HCT116 (cell line): ENCODE results near the gene GNAI2. TPM values are rescaled to one million over a fixed set of nuclear protein-coding genes. Genes with fewer than 3 reads are reported as not detected.

Experiments
- ATAC-seq: fragments of 200-7000 bp; cut with Tn5 transposase; 2 replicates; pipeline ENCODE4 v1.9.1; 2020; ENCODE audit warnings: mild to moderate bottlenecking, moderate library complexity
- BruUV-seq: library from RNA; stranded (reverse); fragments of 400-500 nt; replicated peaks from 2 replicates; lab custom pipeline; 2021; lab: Mats Ljungman, UMichigan
- CTCF ChIA-PET: fragments of 300-600 bp; sonication (Branson Sonifier 250); formaldehyde crosslinking; loops from one replicate; lab custom pipeline; 2021; ENCODE audit warnings: antibody characterized with exemption; lab: Charles Lee
- POLR2A ChIA-PET: fragments of 300-600, 350-600 bp; sonication (Branson Sonifier 250); formaldehyde crosslinking; loops from one replicate; lab custom pipeline; 2021; ENCODE audit warnings: antibody characterized with exemption; lab: Charles Lee
- RAD21 ChIA-PET, 2 experiments: fragments of 300-600 bp; sonication (Branson Sonifier 250); formaldehyde crosslinking; loops; one replicate each; lab custom pipeline; 2023; ENCODE audit warnings: low total read pairs in 2 of 2; ENCODE audit not compliant: uncharacterized antibody in 2 of 2, unreplicated experiment in 2 of 2, low non-redundant PET in 1 of 2; lab: Charles Lee
- DNase-seq: peaks from one replicate; pipeline ENCODE4 v3.0.0-alpha.2; 2010; ENCODE audit warnings: low read depth, low spot score
- H2AFZ ChIP-seq: fragments of 200-600 bp; shearing (Covaris generic), sonication (generic); 2 replicates; pipeline ENCODE4 v1.6.1; 2017; ENCODE audit warnings: low read depth, mixed run types, mixed read lengths, antibody characterized with exemption, low read length; ENCODE audit not compliant: poor library complexity, severe bottlenecking
- H3K27ac ChIP-seq: 2 replicates; pipeline ENCODE4 v1.5.1; 2012; ENCODE audit warnings: low read depth, low read length
- H3K27me3 ChIP-seq: fragments of 200-600 bp; sonication (generic); 2 replicates; pipeline ENCODE4 v1.6.1; 2016; ENCODE audit warnings: mixed run types, low read length, mixed read lengths; ENCODE audit not compliant: insufficient read depth
- H3K36me3 ChIP-seq, 2 experiments: fragments of 200-500 bp in 1 of 2; fragments of 200-600 bp in 1 of 2; sonication (Bioruptor generic) in 1 of 2; sonication (generic) in 1 of 2; 2 replicates each; pipeline versions ENCODE4 v1.5.1 to v1.6.1; 2014 to 2016; ENCODE audit warnings: low read length in 2 of 2, inconsistent platforms in 1 of 2, mixed read lengths in 1 of 2, mixed run types in 1 of 2; ENCODE audit not compliant: insufficient read depth in 2 of 2, control insufficient read depth in 1 of 2
- H3K4me1 ChIP-seq, 2 experiments: fragments of 200-600 bp in 1 of 2; sonication (generic) in 1 of 2; 2 replicates each; pipeline versions ENCODE4 v1.5.1 to v1.6.1; 2012 to 2017; ENCODE audit warnings: low read length in 2 of 2, inconsistent platforms in 1 of 2, mild to moderate bottlenecking in 1 of 2, mixed read lengths in 1 of 2, mixed run types in 1 of 2, moderate library complexity in 1 of 2; ENCODE audit not compliant: insufficient read depth in 2 of 2, control insufficient read depth in 1 of 2
- H3K4me2 ChIP-seq: fragments of 200-600 bp; sonication (generic); 2 replicates; pipeline ENCODE4 v1.6.1; 2017; ENCODE audit warnings: mixed run types, low read length, mixed read lengths
- H3K4me3 ChIP-seq, 2 experiments: fragments of 200-600 bp in 1 of 2; sonication (generic) in 1 of 2; replicated peaks in 1 of 2; 2 replicates each; pipeline ENCODE4 v1.5.1; 2011 to 2016; ENCODE audit warnings: low read length in 2 of 2, control low read depth in 1 of 2, low read depth in 1 of 2, mild to moderate bottlenecking in 1 of 2, mixed read lengths in 1 of 2, mixed run types in 1 of 2
- H3K79me2 ChIP-seq: fragments of 200-600 bp; sonication (generic); 2 replicates; pipeline ENCODE4 v1.6.1; 2017; ENCODE audit warnings: mild to moderate bottlenecking, mixed run types, low read length, moderate library complexity, mixed read lengths; ENCODE audit not compliant: insufficient read depth
- H3K9ac ChIP-seq: fragments of 200-600 bp; sonication (generic); 2 replicates; pipeline ENCODE4 v1.6.1; 2016; ENCODE audit warnings: low read length, mixed read lengths
- H3K9me2 ChIP-seq: fragments of 200-600 bp; sonication (generic), shearing (Covaris generic); 2 replicates; pipeline ENCODE4 v1.6.1; 2017; ENCODE audit warnings: mixed run types, mild to moderate bottlenecking, moderate library complexity; ENCODE audit not compliant: insufficient read depth
- H3K9me3 ChIP-seq, 2 experiments: fragments of 200-500 bp in 1 of 2; fragments of 200-600 bp in 1 of 2; sonication (Bioruptor generic) in 1 of 2; sonication (generic) in 1 of 2; 2 replicates each; pipeline ENCODE4 v1.6.1; 2014 to 2017; ENCODE audit warnings: low read length in 2 of 2, mixed read lengths in 2 of 2, inconsistent platforms in 1 of 2, low read depth in 1 of 2, mild to moderate bottlenecking in 1 of 2, mixed run types in 1 of 2, moderate library complexity in 1 of 2; ENCODE audit not compliant: control insufficient read depth in 1 of 2, insufficient read depth in 1 of 2
- H4K20me1 ChIP-seq: fragments of 200-600 bp; sonication (generic), shearing (Covaris generic); 2 replicates; pipeline ENCODE4 v1.6.1; 2017; ENCODE audit warnings: mixed run types, mild to moderate bottlenecking, moderate library complexity; ENCODE audit not compliant: insufficient read depth
- CBX3 ChIP-seq: IDR thresholded peaks from 2 replicates; pipeline ENCODE4 v1.6.1; 2012; ENCODE audit warnings: low read depth
- CEBPB ChIP-seq: IDR thresholded peaks from 2 replicates; pipeline ENCODE4 v1.6.1; 2012; ENCODE audit warnings: low read depth
- EGR1 ChIP-seq: IDR thresholded peaks from 2 replicates; pipeline ENCODE4 v1.6.1; 2012; ENCODE audit warnings: low read depth
- EZH2phosphoT487 ChIP-seq: fragments of 200-600 bp; IDR thresholded peaks from 2 replicates; pipeline ENCODE4 v1.6.1; 2018; ENCODE audit warnings: antibody characterized with exemption, borderline replicate concordance
- FOSL1 ChIP-seq: IDR thresholded peaks from 2 replicates; pipeline ENCODE4 v1.6.1; 2012; ENCODE audit warnings: low read depth
- JUND ChIP-seq: IDR thresholded peaks from 2 replicates; pipeline ENCODE4 v1.6.1; 2012
- POLR2A ChIP-seq: IDR thresholded peaks from 2 replicates; pipeline ENCODE4 v1.7.0; 2011; ENCODE audit warnings: borderline replicate concordance; ENCODE audit not compliant: insufficient read depth, insufficient read length; ENCODE audit errors: extremely low read depth
- SIN3A ChIP-seq: IDR thresholded peaks from 2 replicates; pipeline ENCODE4 v1.6.1; 2012; ENCODE audit warnings: low read depth
- SRF ChIP-seq: IDR thresholded peaks from 2 replicates; pipeline ENCODE4 v1.6.1; 2012; ENCODE audit warnings: low read depth
- TCF7L2 ChIP-seq: IDR thresholded peaks from 2 replicates; pipeline ENCODE4 v1.7.0; 2011; ENCODE audit warnings: borderline replicate concordance, inconsistent platforms; ENCODE audit not compliant: insufficient read depth, insufficient read length; ENCODE audit errors: extremely low read depth
- ZFX ChIP-seq: fragments of 450-650 bp; IDR thresholded peaks from 2 replicates; pipeline ENCODE4 v1.6.1; 2017
- ZNF274 ChIP-seq: fragments of 200-500 bp; sonication (Bioruptor generic); IDR thresholded peaks from 2 replicates; pipeline ENCODE4 v1.6.1; 2014; ENCODE audit warnings: mild to moderate bottlenecking, low read depth, low read length, inconsistent platforms
- intact Hi-C: fragments of 100-400 bp; cut with micrococcal nuclease; formaldehyde crosslinking; loops from 2 replicates; pipeline ENCODE4 v1.10.0; 2022
- total RNA-seq: library from RNA; stranded (reverse); gene quantifications from one replicate; pipeline ENCODE4 v1.2.1, GENCODE V29; 2021; ENCODE audit not compliant: unreplicated experiment
- TF ChIP-seq, protein P1 (sequence below), 3 experiments: fragments of 200-600 bp in 1 of 3; sonication (generic) in 1 of 3; IDR thresholded peaks in 2 of 3; conservative IDR thresholded peaks in 1 of 3; 2 replicates each; pipeline ENCODE4 v1.5.1; 2012 to 2017; ENCODE audit warnings: low read depth in 2 of 3, low read length in 2 of 3, antibody characterized with exemption in 1 of 3, borderline replicate concordance in 1 of 3, control low read depth in 1 of 3, mild to moderate bottlenecking in 1 of 3, mixed read lengths in 1 of 3, mixed run types in 1 of 3, moderate library complexity in 1 of 3; ENCODE audit not compliant: insufficient read depth in 1 of 3
- TF ChIP-seq, protein P2 (sequence below): IDR thresholded peaks from 2 replicates; pipeline ENCODE4 v1.6.1; 2012

The GNAI2 gene
- total RNA-seq, 1 experiment from 2014 or later = 170 TPM

DNA sequence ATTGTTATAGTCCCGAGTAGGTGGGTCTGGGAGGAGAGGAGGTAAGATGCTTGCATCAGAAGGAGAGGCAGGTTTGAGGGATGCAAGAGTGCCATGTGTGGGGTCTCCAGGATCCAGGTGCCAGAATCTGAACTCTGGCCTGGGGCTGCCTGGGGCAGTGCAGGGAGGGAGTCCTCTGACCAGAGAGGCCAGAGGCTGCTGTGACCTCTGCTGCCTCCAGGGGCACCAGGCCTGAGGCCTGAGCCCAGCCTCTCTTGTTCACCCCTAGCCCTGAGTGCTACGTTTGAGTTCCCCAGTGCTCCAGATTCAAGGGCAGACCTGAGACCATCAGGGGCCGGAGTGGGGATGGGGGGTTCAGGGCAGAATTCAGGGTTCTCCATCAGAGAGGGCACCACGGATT is 23.5 kb upstream of the GNAI2 start:
- Histone ChIP-seq H3K9me3 (no peaks in the 10 kb centered on the region), H3K27ac (no peak overlapping the region), H3K9me2 (no peaks in the 10 kb centered on the region), H4K20me1 (no peaks in the 10 kb centered on the region), H3K27me3 (no peaks in the 10 kb centered on the region), H3K36me3 (no peaks in the 10 kb centered on the region), H3K4me1 (peaks cover 0 to 5% of the 10 kb centered on the region in 2 experiments; a peak in 1 of 4 replicates), H3K4me2 (no peak overlapping the region), H2AFZ (no peak overlapping the region), H3K79me2 (no peaks in the 10 kb centered on the region), H3K9ac (no peak overlapping the region), H3K4me3 (no peak overlapping the region)
- RAD21 ChIA-PET = no interaction called here
- intact Hi-C loops = no loop called here
- ATAC-seq (peak; percentile 74), DNase-seq (no peak)
- TF ChIP-seq SIN3A = no peak
- TF ChIP-seq, protein P1, sequence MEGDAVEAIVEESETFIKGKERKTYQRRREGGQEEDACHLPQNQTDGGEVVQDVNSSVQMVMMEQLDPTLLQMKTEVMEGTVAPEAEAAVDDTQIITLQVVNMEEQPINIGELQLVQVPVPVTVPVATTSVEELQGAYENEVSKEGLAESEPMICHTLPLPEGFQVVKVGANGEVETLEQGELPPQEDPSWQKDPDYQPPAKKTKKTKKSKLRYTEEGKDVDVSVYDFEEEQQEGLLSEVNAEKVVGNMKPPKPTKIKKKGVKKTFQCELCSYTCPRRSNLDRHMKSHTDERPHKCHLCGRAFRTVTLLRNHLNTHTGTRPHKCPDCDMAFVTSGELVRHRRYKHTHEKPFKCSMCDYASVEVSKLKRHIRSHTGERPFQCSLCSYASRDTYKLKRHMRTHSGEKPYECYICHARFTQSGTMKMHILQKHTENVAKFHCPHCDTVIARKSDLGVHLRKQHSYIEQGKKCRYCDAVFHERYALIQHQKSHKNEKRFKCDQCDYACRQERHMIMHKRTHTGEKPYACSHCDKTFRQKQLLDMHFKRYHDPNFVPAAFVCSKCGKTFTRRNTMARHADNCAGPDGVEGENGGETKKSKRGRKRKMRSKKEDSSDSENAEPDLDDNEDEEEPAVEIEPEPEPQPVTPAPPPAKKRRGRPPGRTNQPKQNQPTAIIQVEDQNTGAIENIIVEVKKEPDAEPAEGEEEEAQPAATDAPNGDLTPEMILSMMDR (IDR thresholded peaks at IDR 0.05 in 2 of 3, conservative IDR thresholded peaks at IDR 0.05 in 1 of 3; ENCODE audit: borderline replicate concordance in 1 of 3, insufficient read depth in 1 of 3, low read depth in 2 of 3, low read length in 2 of 3) = 0 out of 6 replicates have a peak, but pooled peaks of 1 of the 3 experiments have one; percentile 7
- no TSS peak for BruUV-seq
- POLR2A ChIA-PET = no interaction called here
- CTCF ChIA-PET = interaction anchor here (1.6 to 2.2 kb wide), 3 partner anchors 14 to 34 kb away, joined by 3 to 8 read pairs (median 6); no protein-coding TSS in a partner anchor

DNA sequence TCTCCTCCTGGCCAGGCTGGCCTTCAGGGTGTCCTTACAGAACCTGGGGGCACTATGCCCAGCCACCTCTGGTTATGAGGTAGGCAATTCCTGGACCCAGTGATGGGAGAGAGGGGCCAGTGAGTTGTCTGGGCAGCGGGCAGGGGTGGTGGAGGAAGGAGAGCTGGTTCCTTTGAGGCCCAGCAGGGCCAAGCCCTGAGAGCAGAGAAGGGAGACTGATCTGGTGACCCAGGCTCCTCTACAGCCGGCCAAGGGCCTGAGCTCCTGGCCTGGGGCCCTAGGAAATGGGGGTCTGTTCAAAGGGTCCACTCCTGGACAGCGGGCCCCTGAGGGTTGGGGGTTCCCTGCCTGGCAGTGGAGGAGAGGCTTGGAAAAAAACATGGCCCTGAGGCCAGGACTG is 23.0 kb upstream of the GNAI2 start:
- TF ChIP-seq JUND = no peak
- TF ChIP-seq TCF7L2 = no peak
- TF ChIP-seq, protein P2, sequence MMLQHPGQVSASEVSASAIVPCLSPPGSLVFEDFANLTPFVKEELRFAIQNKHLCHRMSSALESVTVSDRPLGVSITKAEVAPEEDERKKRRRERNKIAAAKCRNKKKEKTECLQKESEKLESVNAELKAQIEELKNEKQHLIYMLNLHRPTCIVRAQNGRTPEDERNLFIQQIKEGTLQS = no peak
- TF ChIP-seq, protein P1 (IDR thresholded peaks at IDR 0.05 in 2 of 3, conservative IDR thresholded peaks at IDR 0.05 in 1 of 3; ENCODE audit: borderline replicate concordance in 1 of 3, insufficient read depth in 1 of 3, low read depth in 2 of 3, low read length in 2 of 3) = no peak
- TF ChIP-seq POLR2A = no peak
- TF ChIP-seq EZH2phosphoT487 = no peak
- TF ChIP-seq CBX3 = no peak
- TF ChIP-seq ZNF274 = no peak
- TF ChIP-seq CEBPB = no peak
- TF ChIP-seq ZFX = no peak
- no peak for TF ChIP-seq EGR1
- no peak for TF ChIP-seq FOSL1
- no peak for TF ChIP-seq SRF
- intact Hi-C loops = no loop called here
- Histone ChIP-seq H3K4me1 (peaks cover 0 to 5% of the 10 kb centered on the region in 2 experiments; a peak in 1 of 4 replicates), H3K4me2 (no peak overlapping the region), H4K20me1 (no peaks in the 10 kb centered on the region), H3K79me2 (no peaks in the 10 kb centered on the region), H3K27me3 (no peaks in the 10 kb centered on the region), H3K36me3 (no peaks in the 10 kb centered on the region), H2AFZ (no peak overlapping the region), H3K9me3 (no peaks in the 10 kb centered on the region), H3K9me2 (no peaks in the 10 kb centered on the region), H3K27ac (no peak overlapping the region), H3K9ac (no peak overlapping the region), H3K4me3 (no peak overlapping the region)
- DNase-seq (no peak), ATAC-seq (no peak)
- no TSS peak for BruUV-seq
- POLR2A ChIA-PET = no interaction called here
- RAD21 ChIA-PET = no interaction called here
- CTCF ChIA-PET = interaction anchor here (1.6 to 2.2 kb wide), 3 partner anchors 13 to 34 kb away, joined by 3 to 8 read pairs (median 6); no protein-coding TSS in a partner anchor
